ENCODE results near the gene CFAP299. TPM values are rescaled to one million over a fixed set of nuclear protein-coding genes. Genes with fewer than 3 reads are reported as not detected.

Gene CFAP299
- total and polyA plus RNA-seq, 2 donors (not counting 1 experiment from before 2014, with no cell fraction given), result not detected

DNA sequence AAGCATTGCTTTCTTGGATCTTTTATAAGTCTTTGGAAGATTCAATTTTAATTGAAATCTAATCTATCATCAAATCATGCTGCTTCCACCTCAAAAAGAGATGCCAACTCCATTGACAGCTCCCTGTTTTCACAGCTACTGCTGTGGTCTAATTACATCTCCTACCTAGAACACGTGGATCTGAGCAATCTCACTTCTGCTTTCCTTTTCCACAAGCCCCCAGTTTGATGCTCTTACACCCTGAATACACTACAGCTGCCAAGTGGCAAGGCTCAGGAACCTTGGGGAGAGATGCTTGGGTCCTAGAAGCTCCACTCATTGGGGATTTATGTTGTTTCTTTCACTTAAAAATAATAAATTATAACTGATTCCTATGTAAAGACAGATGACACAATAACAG lies 172.0 kb downstream of the CFAP299 start:
- H3K27me3 Mint-ChIP-seq, result no peaks in the 10 kb centered on the region
- Histone ChIP-seq H4K20me1 (ENCODE audit: control insufficient read depth, insufficient read depth, low read length, poor library complexity, severe bottlenecking) (no peaks in the 10 kb centered on the region), H3K4me2 (replicated peaks; ENCODE audit: low read depth, low read length, poor library complexity, severe bottlenecking) (no peak overlapping the region), H3K79me2 (ENCODE audit: control insufficient read depth, insufficient read depth, low read length) (no peaks in the 10 kb centered on the region), H3K4me1 (ENCODE audit: control insufficient read depth in 2 of 2, insufficient read depth in 2 of 2, low read length in 2 of 2) (peaks cover 4 to 13% of the 10 kb centered on the region in 2 donors), H2AFZ (ENCODE audit: insufficient read depth, low read depth, low read length, poor library complexity, severe bottlenecking) (no peak overlapping the region), H3K4me3 (ENCODE audit: control extremely low read depth in 1 of 5, extremely low read depth in 1 of 5, insufficient read depth in 1 of 5, low read depth in 2 of 5, low read length in 4 of 5) (no peak overlapping the region), H3K27ac (ENCODE audit: low read length in 2 of 2) (no peak overlapping the region), H3K9ac (ENCODE audit: low read length) (no peak overlapping the region), H3K36me3 (replicated peaks in 1 of 2; ENCODE audit: control extremely low read depth in 1 of 2, control insufficient read depth in 1 of 2, extremely low read depth in 1 of 2, insufficient read depth in 2 of 2, low read length in 1 of 2) (no peaks in the 10 kb centered on the region), H3K27me3 (replicated peaks in 1 of 4; ENCODE audit: control extremely low read depth in 1 of 4, control insufficient read depth in 3 of 4, insufficient read depth in 4 of 4, low read length in 3 of 4) (no peaks in the 10 kb centered on the region), H3K9me3 (ENCODE audit: control extremely low read depth in 1 of 3, control insufficient read depth in 2 of 3, insufficient read depth in 1 of 3, low read length in 2 of 3) (no peaks in the 10 kb centered on the region)
- ATAC-seq (ENCODE audit: low read depth) (peak; percentile 56), DNase-seq (peak; percentile 45)
- WGBS (ENCODE audit: insufficient coverage), result 0% methylated on average over 1 of the region's 1 CpG
- no peaks in the 10 kb centered on the region for H3K9me3 Mint-ChIP-seq (ENCODE audit: insufficient read depth)
- no peak overlapping the region for H3K27ac Mint-ChIP-seq
- intact Hi-C loops (cut with micrococcal nuclease), result loop anchor here (5.0 kb wide), 1 partner anchor 75 kb away; no protein-coding TSS in a partner anchor
- H3K4me1 Mint-ChIP-seq, result peaks cover 13% of the 10 kb centered on the region
- CTCF ChIA-PET, result no interaction called here
- no peak overlapping the region for H3K4me3 Mint-ChIP-seq
- TF ChIP-seq, protein P1, sequence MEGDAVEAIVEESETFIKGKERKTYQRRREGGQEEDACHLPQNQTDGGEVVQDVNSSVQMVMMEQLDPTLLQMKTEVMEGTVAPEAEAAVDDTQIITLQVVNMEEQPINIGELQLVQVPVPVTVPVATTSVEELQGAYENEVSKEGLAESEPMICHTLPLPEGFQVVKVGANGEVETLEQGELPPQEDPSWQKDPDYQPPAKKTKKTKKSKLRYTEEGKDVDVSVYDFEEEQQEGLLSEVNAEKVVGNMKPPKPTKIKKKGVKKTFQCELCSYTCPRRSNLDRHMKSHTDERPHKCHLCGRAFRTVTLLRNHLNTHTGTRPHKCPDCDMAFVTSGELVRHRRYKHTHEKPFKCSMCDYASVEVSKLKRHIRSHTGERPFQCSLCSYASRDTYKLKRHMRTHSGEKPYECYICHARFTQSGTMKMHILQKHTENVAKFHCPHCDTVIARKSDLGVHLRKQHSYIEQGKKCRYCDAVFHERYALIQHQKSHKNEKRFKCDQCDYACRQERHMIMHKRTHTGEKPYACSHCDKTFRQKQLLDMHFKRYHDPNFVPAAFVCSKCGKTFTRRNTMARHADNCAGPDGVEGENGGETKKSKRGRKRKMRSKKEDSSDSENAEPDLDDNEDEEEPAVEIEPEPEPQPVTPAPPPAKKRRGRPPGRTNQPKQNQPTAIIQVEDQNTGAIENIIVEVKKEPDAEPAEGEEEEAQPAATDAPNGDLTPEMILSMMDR (IDR thresholded peaks at IDR 0.05), result no peak
- TF ChIP-seq EZH2 (IDR thresholded peaks at IDR 0.05; ENCODE audit: borderline replicate concordance, insufficient read depth, low read depth, low read length, poor library complexity, severe bottlenecking), result no peak
- POLR2A ChIA-PET, result no interaction called here

GRCh38 chr4:80515496-80515895 lies 180.0 kb downstream of the CFAP299 start:
- Histone ChIP-seq H3K79me2 (ENCODE audit: control insufficient read depth, insufficient read depth, low read length) (no peaks in the 10 kb centered on the region), H3K9ac (ENCODE audit: low read length) (no peak overlapping the region), H3K36me3 (replicated peaks in 1 of 2; ENCODE audit: control extremely low read depth in 1 of 2, control insufficient read depth in 1 of 2, extremely low read depth in 1 of 2, insufficient read depth in 2 of 2, low read length in 1 of 2) (no peaks in the 10 kb centered on the region), H3K4me3 (ENCODE audit: control extremely low read depth in 1 of 5, extremely low read depth in 1 of 5, insufficient read depth in 1 of 5, low read depth in 2 of 5, low read length in 4 of 5) (no peak overlapping the region), H2AFZ (ENCODE audit: insufficient read depth, low read depth, low read length, poor library complexity, severe bottlenecking) (no peak overlapping the region), H3K9me3 (ENCODE audit: control extremely low read depth in 1 of 3, control insufficient read depth in 2 of 3, insufficient read depth in 1 of 3, low read length in 2 of 3) (peaks cover 0 to 3% (median 0%) of the 10 kb centered on the region in 3 donors), H4K20me1 (ENCODE audit: control insufficient read depth, insufficient read depth, low read length, poor library complexity, severe bottlenecking) (no peaks in the 10 kb centered on the region), H3K27ac (ENCODE audit: low read length in 2 of 2) (no peak overlapping the region), H3K4me1 (ENCODE audit: control insufficient read depth in 2 of 2, insufficient read depth in 2 of 2, low read length in 2 of 2) (no peaks in the 10 kb centered on the region), H3K27me3 (replicated peaks in 1 of 4; ENCODE audit: control extremely low read depth in 1 of 4, control insufficient read depth in 3 of 4, insufficient read depth in 4 of 4, low read length in 3 of 4) (peaks cover 0 to 8% (median 0%) of the 10 kb centered on the region in 4 experiments), H3K4me2 (replicated peaks; ENCODE audit: low read depth, low read length, poor library complexity, severe bottlenecking) (no peak overlapping the region)
- ChIA-PET POLR2A (no interaction called here), CTCF (interaction anchor here (0.6 kb wide), 1 partner anchor 14 kb away, joined by 3 read pairs; no protein-coding TSS in a partner anchor)
- Mint-ChIP-seq H3K4me3 (no peak overlapping the region), H3K9me3 (ENCODE audit: insufficient read depth) (no peaks in the 10 kb centered on the region), H3K4me1 (no peaks in the 10 kb centered on the region), H3K27ac (no peak overlapping the region), H3K27me3 (peaks cover 3% of the 10 kb centered on the region)
- WGBS (ENCODE audit: insufficient coverage), result no CpG with 5 or more reads among the region's 1 CpG
- DNase-seq (no peak), ATAC-seq (ENCODE audit: low read depth) (no peak)
- TF ChIP-seq EZH2 (IDR thresholded peaks at IDR 0.05; ENCODE audit: borderline replicate concordance, insufficient read depth, low read depth, low read length, poor library complexity, severe bottlenecking), result no peak
- TF ChIP-seq, protein P1 (IDR thresholded peaks at IDR 0.05), result no peak
- intact Hi-C loops (cut with micrococcal nuclease), result no loop called here
